Osteocyte (in vitro differentiated cells): ENCODE measurements around the gene ULBP2. TPM values are rescaled to one million over a fixed set of nuclear protein-coding genes. Genes with fewer than 3 reads are reported as not detected.
"Not testable (repeated sequence)": the region's sequence is repeated elsewhere in the genome, so short reads cannot be mapped to it uniquely, and the experiment has no call there.

ENCODE experiments used
- DNase-seq: peaks from one replicate; pipeline ENCODE4 v3.0.0; 2021; ENCODE audit warnings: mixed read lengths; ENCODE audit not compliant: unreplicated experiment; ENCODE audit errors: extremely low spot score
- H3K27ac Mint-ChIP-seq: one replicate; pipeline ENCODE4 v1.8.0; 2021; ENCODE audit warnings: mild to moderate bottlenecking, mixed read lengths; ENCODE audit not compliant: unreplicated experiment
- H3K27me3 Mint-ChIP-seq: one replicate; pipeline ENCODE4 v1.8.0; 2021; ENCODE audit warnings: mixed read lengths; ENCODE audit not compliant: unreplicated experiment
- H3K36me3 Mint-ChIP-seq: one replicate; pipeline ENCODE4 v1.8.0; 2021; ENCODE audit warnings: mixed read lengths; ENCODE audit not compliant: unreplicated experiment
- H3K4me1 Mint-ChIP-seq: one replicate; pipeline ENCODE4 v1.8.0; 2021; ENCODE audit warnings: mixed read lengths; ENCODE audit not compliant: unreplicated experiment
- H3K4me3 Mint-ChIP-seq: one replicate; pipeline ENCODE4 v1.8.0; 2021; ENCODE audit warnings: mild to moderate bottlenecking, moderate library complexity, mixed read lengths; ENCODE audit not compliant: unreplicated experiment
- H3K9me3 Mint-ChIP-seq: one replicate; pipeline ENCODE4 v1.8.0; 2021; ENCODE audit warnings: mixed read lengths; ENCODE audit not compliant: unreplicated experiment
- CTCF ChIP-seq: fragments of 200-600 bp; sonication (generic); IDR thresholded peaks from 2 replicates; pipeline ENCODE4 v1.5.0; 2021; ENCODE audit warnings: antibody characterized with exemption, mild to moderate bottlenecking, moderate library complexity
- total RNA-seq: library from RNA; stranded (reverse); gene quantifications from 2 replicates; pipeline ENCODE4 v1.2.1, GENCODE V29; 2021

Gene ULBP2
- total RNA-seq, 1 donor from 2014 or later, result 2.1 TPM

GRCh38 chr6:149909701-149910470 lies 31.9 kb upstream of the ULBP2 start:
- peaks cover 2% of the 10 kb centered on the region for H3K36me3 Mint-ChIP-seq

GRCh38 chr6:149910721-149911151 lies 31.1 kb upstream of the ULBP2 start:
- Mint-ChIP-seq H3K4me1 (no peaks in the 10 kb centered on the region), H3K27me3 (peaks cover 21% of the 10 kb centered on the region), H3K4me3 (no peak overlapping the region), H3K36me3 (peaks cover 2% of the 10 kb centered on the region), H3K9me3 (peaks cover 6% of the 10 kb centered on the region), H3K27ac (no peak overlapping the region)
- DNase-seq, result peak; percentile 80
- no peak for TF ChIP-seq CTCF

More at GRCh38 chr6:149909701-149910470, 31.9 kb upstream of the ULBP2 start:
- H3K27ac Mint-ChIP-seq, result no peak overlapping the region
- DNase-seq, result peak; percentile 73
- H3K4me1 Mint-ChIP-seq, result no peaks in the 10 kb centered on the region
- peaks cover 6% of the 10 kb centered on the region for H3K9me3 Mint-ChIP-seq
- no peak for TF ChIP-seq CTCF
- peaks cover 21% of the 10 kb centered on the region for H3K27me3 Mint-ChIP-seq
- no peak overlapping the region for H3K4me3 Mint-ChIP-seq

- H3K4me3 Mint-ChIP-seq, H3K27ac Mint-ChIP-seq, H3K4me1 Mint-ChIP-seq, H3K9me3 Mint-ChIP-seq, H3K36me3 Mint-ChIP-seq: not testable (repeated sequence)
- DNase-seq, result peak; percentile 63
- H3K27me3 Mint-ChIP-seq, result peaks cover 21% of the 10 kb centered on the region
These were observed 29.1 kb upstream of the ULBP2 start for GRCh38 chr6:149912680-149913079.

- H3K27me3 Mint-ChIP-seq, result peaks cover 21% of the 10 kb centered on the region
- no peaks in the 10 kb centered on the region for H3K4me1 Mint-ChIP-seq
- H3K27ac Mint-ChIP-seq, result no peak overlapping the region
- peaks cover 2% of the 10 kb centered on the region for H3K9me3 Mint-ChIP-seq
- peaks cover under 1% of the 10 kb centered on the region for H3K36me3 Mint-ChIP-seq
- no peak for TF ChIP-seq CTCF
- no peak overlapping the region for H3K4me3 Mint-ChIP-seq
- no peak for DNase-seq
These were observed 28.7 kb upstream of the ULBP2 start for GRCh38 chr6:149913085-149913484.

GRCh38 chr6:149913540-149914240 lies 28.1 kb upstream of the ULBP2 start:
- H3K27ac Mint-ChIP-seq, result no peak overlapping the region
- no peak for TF ChIP-seq CTCF
- no peak overlapping the region for H3K4me3 Mint-ChIP-seq
- H3K27me3 Mint-ChIP-seq, result peaks cover 26% of the 10 kb centered on the region
- peak; percentile 59 for DNase-seq
- H3K9me3 Mint-ChIP-seq, result no peaks in the 10 kb centered on the region
- no peaks in the 10 kb centered on the region for H3K4me1 Mint-ChIP-seq
- H3K36me3 Mint-ChIP-seq, result no peaks in the 10 kb centered on the region
